GM21360 (cell line): ENCODE results near the gene FOXP1.

Experiments
- ATAC-seq: cut with Tn5 transposase; IDR thresholded peaks from one replicate; pipeline ENCODE4 v1.9.1; 2021; ENCODE audit warnings: mild to moderate bottlenecking, moderate library complexity; ENCODE audit not compliant: unreplicated experiment

The FOXP1 gene

GRCh38 chr3:70911719-70912118, 671.8 kb downstream of the FOXP1 start:
- no peak for ATAC-seq

DNA sequence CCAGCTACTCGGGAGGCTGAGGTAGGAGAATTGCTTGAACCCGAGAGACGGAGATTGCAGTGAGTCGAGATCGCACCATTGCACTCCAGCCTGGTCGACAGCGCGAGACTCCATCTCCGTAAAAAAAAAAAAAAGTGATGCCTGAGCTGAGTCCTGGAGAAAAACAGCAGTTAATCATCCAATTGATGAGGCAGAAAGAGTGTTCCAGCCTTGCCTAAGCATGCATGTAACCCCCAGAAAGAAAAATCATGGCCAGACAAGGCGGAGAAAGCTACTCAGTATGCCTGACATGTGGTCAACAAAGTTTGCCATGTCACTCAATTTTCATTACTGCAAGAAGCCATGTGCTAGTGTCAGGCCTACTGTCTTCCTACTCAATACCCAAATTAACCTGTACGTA, 678.0 kb downstream of the FOXP1 start:
- ATAC-seq: no peak
